Stimulated activated CD8-positive, alpha-beta memory T cell treated with anti-CD3 and anti-CD28 coated beads, Interleukin-4, amount 100 ng/mL, for 4 hours (primary cell): Measurements from ENCODE around the gene HDAC7.
"Not testable (repeated sequence)": the region's sequence is repeated elsewhere in the genome, so short reads cannot be mapped to it uniquely, and the experiment has no call there.

Experiments
- DNase-seq, 2 donors: peaks; one replicate each; pipeline ENCODE4 v3.0.0-alpha.2; 2020; ENCODE audit warnings: low read depth in 2 of 2, low spot score in 1 of 2

The HDAC7 gene

DNA sequence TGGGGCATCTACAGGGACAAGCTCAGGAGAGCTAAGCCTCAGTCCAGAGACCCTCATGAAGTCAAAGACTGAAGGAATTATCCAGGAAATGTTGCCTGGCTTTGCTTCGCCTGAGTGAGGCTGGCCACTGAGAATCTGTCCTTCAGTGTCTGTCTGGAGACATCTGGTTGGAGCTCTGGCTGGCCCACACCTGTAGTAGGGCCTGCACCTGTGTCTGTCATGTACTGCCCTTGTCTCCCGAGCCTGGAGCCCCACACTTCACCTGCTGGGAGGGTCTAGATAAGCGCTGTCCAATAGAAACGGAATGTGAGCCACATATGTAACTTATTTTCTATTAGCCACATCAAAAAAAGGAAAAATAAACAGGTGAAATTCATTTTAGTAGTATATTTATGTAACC, 9.9 kb upstream of the HDAC7 start:
- DNase-seq = no peak

DNA sequence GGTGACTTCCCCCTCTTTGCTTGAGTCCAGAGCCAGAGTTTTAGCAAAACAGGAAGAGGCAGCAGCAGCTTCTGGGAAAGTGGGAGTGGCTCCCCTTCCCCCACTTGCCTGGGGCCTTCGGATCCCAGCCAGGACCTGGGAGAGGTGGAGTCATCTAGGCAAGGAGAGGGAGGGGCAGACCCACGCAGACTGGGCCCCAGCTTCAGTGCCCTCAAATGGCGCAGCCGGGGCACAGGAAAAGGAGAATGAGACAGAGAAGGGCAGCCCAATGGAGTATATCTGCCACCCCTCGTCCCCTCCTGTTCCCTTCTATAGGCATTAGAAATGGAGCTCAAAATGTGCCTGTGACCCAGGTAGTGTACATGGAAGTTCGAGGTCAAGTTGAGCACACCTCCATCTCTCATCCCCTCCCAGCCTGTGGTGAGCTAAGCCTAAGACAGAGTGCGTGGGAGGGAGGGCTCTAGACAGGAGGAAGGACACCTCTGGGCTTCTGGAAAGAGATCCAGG, 9.3 kb upstream of the HDAC7 start:
- no peak for DNase-seq

DNA sequence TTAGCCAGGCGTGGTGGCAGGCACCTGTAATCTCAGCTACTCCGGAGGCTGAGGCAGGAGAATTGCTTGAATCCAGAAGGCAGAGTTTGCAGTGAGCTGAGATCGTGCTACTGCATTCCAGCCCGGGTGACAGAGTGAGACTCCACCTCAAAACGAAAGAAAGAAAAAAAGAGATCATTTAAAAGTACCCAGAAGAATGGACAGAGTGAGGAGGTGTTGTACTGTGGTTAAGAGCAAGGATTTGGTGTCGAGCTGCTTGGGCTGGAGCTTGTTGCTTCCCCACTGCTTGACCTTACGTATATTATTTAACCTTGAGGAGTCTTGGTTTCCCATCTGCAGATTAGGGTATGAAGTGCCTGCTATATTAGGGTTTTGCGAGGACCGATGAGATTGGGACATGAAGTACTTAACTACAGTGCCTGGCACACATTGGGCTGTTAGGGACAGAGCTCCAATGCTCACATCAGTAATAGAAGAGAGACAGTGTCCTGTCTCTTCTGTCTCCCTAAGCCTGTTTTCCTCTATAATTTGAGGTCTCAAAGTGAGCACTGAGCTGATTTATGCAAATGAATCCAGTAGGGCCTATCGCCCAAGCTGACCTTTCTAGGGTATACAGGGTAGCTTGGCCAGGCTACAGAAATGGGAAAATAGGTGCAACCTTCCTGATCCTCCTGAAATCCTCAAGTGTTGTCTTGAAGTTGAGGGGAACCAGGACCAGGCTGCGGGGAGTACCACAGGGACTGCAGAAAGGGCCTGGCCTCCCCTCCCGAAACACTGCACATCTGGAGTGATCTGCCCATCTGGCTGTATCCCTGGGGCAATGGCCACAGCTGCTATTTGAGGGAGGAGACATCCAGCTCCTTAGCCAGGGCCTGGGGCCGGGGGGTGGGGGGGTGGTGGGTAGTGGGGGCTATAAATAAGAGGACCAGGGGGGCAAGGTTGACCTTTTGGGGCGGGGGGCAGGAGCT, 8.6 kb upstream of the HDAC7 start:
- DNase-seq = no peak

DNA sequence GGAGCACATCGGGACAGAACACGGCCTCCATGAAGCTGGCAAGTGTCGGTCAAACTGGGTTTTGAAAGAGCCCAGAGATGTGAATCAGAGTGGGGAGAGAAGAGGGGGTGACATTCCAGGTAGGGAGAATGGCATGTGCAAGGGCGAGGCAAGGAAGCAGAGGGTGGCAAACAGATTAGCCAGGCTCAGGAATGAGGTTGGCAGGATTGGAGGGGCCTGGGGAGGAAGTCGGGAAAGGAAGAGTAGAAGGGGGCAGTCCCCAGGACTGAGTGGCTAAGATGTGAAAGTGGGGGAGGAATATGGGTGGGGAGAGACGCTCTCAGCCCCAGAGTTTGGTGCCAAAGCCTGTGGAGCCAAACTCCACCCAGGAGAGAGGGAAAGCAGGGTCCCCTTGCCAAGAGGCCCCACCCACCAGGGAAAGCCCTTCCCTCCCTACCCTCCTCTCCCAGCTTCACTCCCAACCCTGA, 5.5 kb upstream of the HDAC7 start:
- DNase-seq = no peak

DNA sequence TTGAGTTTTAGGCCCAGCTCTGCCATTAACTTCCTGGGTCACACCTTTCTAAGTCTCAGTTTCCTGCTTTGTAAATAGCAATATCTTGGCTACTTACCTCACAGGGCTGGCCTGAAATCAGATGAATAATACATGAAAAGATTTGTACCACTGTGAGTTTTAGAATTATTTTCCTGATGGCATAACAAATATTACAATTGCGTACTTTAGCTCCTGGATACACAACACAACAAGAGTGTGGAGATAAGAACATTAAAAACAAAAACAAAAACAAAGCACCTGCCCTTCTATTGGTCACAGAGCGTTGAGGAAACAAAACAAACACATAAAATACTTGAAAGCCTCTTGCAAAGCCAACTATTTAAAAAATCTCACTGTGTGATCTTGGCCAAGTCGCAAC, 4.9 kb upstream of the HDAC7 start:
- no peak for DNase-seq

DNA sequence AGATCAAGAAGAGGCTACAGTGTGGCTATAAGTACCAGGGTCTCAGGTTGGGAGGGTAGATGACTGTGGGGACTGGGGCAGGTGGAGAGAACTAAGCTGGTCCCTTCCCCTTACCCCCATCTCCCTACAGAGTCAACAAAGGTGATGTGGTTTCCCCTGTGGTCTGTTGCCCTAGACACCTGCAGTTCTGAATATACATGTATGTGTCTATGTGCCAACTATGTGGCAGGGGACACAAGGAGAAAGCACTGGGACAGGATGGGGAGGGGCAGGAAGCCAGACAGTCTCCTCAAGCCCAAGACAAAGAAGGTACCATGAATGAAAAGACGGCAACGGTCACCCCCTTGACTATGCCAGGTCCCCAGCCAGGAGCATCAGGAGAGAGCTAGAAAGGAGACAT, 4.5 kb upstream of the HDAC7 start:
- DNase-seq = no peak

DNA sequence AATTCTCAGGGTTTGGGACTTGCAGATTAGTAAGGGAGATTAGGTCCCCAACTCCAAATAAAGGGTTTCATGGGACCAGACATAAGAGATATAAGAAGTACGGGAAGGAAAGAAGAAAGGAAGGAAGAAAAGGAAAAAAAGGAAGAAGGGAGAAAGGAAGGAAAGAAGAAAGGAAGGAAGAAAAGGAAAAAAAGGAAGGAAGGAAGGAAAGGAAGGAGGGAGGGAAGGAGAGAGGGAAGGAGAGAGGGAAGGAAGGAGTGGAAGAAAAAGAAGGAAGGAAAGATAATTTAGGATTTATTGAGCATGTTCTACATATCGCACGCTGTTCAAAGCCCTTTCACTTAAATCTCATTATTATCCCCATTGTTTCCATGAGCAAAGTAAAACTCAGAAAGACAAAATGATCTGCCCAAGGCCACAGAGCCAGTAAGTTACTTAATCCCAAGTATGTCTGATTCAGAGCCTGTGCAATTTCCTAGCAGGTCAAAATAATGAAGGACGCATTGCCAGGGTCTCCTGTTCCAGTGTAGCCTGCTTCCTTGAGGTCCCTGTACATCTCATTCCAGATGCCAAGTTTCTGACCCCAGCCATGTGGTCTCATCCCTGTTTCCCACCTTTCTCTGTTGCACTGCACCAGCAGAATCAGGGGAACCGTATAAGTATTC, 3.9 kb upstream of the HDAC7 start:
- DNase-seq = no peak

DNA sequence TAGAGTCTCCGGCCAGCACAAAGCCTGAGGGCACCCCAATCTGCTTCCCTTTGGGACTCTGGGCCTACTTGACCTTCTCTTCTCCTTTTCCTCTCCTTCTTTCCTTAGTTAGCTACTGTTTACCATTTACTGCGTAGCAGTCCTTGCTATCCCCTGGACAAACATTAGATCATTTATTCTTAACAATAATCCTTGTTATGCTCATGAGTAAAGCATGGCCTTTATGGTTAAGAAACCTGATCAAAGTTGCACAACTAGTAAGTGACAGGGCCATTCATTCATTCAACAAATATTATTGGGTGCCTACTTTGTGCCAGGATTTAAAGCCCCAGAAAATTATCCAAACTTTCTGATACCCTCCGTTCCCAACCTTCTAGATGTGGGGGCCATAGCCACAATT, 3.2 kb upstream of the HDAC7 start:
- no peak for DNase-seq

DNA sequence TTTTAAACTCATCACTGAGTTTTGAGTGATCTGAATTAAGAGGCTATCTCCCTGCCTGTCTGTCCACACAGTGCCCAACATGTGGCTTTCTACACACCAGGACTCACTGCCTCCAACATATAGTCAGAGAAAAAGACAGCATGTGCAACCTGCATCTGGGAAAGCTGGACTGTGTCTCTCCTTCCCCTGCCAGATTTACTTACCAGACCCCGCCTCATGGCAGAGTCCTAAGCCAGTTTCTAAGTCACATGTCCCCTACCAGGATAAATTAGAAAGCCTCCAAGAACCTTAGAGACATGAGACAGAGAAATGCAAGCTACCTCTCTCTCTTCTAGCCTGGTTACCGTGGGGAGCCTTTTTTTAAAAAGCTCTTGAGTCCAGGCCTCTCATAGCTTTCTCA, 2.7 kb upstream of the HDAC7 start:
- no peak for DNase-seq

DNA sequence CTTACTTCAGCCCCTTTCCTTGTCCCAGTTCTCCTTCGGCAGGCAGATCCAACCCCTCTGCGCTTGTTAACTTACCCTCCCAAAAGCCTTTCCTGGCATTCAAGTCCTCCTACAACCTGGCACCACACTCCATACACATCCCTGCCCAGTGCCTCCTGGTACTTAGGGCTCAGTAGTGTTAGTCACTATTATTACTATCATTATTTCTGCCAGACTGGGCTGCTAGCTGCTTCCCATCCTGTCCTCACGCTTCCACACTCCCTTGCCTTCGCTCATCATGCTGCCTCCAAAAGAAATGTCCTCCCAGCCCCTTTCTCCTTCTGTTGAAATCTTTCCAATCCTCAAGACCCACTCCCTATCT, 1.6 kb upstream of the HDAC7 start:
- no peak for DNase-seq

DNA sequence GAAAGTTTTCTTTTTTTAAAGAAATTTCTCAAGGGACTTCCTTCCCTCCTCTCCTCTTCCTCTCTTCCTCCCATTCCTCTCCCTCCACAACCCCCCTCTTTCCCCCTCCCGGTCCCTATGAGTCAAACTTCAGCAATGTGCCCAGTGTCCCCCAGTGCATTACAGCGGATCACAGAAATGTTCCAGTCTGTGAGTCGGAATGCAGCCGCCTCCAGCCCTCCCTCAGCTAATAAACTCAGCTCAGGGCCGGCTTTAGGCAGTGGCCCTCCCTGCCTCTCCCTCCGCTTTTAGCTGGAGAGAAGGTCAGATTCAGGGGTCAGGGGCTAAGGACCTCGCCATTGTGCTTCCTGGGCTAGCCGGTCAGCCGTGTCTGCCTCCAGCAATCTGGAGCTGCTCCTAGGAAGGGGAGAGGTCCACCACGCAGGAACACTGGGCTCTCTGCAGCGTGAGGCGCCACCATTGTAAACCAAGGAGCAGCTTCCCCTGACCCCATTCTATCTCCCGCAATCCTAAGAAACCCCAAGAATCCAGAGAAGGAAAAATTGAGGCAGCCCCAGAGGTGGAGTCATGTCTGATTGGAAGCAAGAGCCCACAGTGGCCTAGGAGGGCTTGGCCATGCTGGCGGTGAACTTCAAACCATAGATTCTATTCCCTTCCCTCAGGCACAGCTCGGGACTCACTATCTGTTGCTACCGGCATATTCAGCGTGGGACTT, 1.1 kb upstream of the HDAC7 start:
- DNase-seq = no peak

DNA sequence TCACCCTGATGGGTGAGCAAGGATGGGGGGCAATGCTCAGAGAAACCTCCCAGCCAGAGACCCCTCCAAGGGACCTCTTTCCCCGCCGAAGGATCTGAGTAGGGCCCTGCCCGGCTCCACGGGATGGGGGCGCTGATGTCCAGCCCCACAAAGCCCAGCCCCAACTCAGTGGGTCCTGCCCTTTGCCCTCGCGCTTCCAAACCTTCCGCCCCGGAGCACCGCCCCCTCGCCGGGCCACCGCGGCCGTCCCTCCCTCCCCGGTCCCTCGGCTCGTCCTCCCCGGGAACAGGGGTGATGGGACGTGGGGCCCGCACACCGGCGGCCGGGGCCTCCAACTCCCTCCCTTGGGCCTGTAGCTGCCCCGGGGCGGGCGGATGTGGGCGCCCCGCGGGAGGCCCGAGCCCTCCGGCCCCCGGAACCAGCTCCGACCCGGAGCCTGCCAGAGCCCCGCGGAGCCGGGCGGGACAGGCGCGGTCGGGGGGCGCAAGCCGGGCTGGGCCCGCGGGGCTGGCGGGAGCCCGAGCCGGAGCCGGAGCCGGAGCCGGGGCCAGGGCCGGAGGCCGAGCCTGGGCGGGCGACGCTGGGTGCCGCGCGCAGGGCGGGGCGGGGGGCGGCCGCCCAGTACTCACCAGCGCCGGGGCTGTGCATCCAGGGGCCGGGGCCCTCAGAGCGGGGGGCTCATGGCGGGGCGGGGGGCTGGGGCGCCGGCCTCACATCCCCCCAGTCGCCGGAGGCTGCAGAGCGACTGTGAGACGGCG, 386 bp downstream of the HDAC7 start:
- DNase-seq = no peak

DNA sequence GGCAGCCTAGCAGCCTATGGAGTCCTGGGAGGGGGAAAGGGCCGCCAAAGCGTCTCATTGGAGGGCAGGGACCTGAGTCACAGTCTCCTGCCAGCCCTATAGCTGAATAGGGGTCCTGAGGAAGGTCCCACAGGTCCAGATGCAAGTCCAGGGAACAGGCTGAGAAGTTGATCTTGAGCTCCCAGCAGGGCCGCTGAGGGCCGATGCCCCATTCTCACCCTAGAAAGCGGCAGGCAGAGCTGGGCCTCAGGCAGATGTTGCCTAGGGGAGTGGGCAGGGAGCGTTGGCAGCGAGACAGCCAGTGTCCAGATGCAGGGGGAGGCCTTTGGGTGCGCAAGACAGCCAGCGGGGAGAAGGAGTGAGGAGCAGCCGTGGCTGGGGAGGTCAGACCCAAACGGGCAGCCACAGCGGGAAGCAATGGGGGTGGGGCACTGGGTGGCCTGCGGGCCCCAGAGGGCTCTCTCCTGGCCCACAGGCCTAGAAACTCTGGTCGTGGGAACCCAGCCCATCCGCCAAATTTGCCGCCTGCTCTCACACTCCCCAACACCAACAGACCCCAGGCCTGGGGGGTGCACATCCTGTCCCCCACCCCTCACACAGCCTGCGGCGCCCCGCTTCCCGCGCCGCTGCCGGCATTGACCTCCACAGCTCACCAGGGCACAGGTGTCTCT, 1.1 kb downstream of the HDAC7 start:
- DNase-seq = no peak

DNA sequence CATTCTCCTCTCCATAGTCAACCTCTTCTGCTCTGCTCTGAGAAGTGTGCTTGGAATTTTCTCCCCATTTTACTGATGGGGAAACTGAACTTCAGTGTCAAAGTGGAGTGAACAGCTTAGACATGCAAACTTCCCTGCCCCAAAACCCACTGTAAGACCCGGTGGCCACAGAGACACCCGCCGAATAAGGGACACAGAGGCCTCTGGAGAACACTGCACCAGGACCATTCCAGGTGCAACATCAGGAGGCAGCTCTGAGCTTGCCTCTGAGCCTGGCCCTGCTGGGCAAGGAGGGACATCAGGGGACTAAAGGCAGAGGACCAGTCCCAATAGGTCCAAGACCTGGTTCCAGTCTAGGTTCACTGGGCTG, 1.7 kb downstream of the HDAC7 start:
- DNase-seq = no peak

DNA sequence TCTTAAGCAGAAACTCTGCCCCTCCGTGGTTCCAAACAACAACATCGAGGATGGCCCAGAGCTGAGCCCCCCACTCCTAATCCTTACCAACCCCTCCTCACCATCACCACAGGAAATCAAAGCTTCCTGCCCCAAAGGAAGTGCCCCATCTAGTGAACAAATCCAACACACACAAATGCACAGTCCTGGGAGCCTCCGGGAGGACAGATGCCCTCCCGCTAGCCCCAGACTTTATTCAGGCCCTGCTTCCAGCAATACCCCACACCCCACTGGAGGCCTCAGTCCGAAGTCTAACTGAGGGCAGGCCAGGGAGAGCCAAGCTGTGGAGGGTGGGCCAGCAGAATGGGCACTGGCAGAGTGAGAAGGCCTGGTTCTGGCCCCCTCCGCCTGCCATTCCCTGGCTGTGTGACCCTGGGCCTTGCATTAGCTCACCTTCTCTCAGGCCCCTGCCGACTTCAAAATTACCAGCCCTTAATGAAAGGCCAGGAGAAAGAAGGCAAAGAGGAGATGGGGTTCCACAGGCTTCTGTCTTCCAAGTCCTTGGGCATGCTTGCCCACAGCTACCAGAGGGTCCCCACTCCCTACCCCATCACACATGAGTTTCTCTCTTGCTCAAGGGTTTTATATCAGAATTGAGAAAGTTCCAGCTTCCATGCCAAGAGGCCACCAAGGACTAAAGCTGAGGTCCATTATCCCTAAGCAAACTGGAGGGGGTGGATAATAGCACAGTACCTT, 2.3 kb downstream of the HDAC7 start:
- DNase-seq = no peak

DNA sequence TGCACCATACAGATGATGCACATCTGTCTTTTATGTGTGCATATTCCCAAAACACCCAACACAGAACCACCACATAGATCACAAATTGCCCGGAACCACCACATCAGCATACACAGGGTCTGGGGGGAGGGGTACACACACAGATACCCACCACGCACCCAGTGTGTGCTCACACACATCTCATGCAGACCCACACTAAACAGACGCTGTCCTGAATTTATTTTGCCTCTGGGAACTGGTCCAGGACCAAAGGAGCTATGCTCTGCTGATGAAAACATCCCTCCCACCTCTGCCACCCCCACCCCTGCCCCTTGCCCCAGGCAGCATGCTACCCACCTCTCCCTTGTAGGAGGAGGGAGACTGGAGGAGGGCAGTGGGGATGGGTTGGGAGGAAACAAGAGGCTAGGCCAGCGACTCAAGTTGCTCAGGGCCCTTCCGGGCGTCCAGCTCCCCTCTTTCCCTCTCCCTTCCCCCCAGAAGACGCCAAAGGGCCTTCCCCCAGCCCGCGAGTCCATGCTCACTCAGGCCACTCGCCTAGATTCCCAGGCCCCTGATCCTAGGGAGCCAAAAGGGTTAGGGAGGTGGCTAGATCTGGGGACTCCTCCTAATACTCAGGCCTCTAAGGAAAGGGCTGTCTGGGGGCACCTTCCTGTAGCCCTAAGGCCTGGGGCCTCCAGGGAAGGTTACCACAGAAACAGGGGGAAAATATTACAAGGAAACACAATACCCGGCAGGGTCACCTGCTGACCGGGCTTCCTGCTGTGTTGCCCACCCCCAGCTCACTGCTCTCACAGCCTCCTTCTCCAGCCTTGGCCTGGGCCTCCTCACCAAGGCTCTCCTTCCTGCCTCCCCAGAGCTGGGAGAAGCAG, 3.1 kb downstream of the HDAC7 start:
- DNase-seq = no peak

DNA sequence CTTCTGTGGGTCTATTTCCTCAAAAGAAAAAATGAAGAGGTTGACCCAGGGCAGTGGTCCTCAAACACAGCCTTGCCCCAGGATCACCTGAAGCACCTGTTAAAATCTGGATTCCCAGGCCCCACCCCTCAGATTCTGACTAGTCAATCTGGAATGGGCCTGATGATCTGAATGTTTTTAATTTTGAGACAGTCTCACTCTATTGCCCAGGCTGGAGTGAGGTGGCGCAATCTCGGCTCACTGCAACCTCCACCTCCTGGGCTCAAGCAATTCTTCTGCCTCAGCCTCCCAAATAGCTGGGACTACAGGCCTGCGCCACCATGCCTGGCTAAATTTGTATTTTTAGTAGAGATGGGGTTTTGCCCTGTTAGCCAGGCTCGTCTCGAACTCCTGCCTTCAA, 4.3 kb downstream of the HDAC7 start:
- DNase-seq = not testable (repeated sequence)

DNA sequence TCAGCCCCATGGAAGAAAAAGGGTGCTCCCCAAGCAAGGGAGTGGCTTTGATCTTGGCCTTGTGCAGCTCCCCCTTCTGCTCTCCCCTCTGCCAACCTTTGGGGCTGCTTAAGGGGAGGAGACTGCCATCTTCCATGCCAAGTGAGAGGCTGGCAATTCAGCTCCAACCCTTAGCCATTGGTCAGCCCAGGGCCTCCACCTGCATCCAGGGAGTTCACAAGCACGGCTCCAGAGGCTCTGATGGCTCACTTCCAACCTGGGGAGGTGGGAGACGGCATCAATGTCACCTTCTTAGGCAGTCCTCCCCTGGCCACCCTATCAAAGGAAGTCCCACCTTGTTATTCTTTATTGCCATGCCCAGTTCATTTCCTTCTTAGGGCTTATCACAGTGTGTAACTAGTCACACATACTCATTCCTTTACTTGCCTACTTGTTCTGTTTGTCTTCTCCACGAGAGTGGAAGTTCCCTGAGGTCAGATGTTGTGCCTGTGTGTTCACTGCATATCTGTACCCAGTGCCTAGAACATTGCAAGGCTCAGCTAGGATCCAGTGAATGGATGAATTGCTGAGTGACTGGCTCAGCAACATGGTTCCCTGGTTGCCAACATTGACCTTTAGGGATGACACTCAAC, 5.0 kb downstream of the HDAC7 start:
- DNase-seq = no peak
